Nephron (organoid): Measurements from ENCODE around the gene CDH23.

ENCODE experiments used
- H3K27ac Mint-ChIP-seq, 3 experiments: 2 replicates each; pipeline ENCODE4 v1.8.0; 2020; ENCODE audit warnings: mixed read lengths in 3 of 3, mild to moderate bottlenecking in 2 of 3, moderate library complexity in 1 of 3
- H3K27me3 Mint-ChIP-seq: 2 replicates; pipeline ENCODE4 v1.8.0; 2021; ENCODE audit warnings: low read depth, mild to moderate bottlenecking, moderate library complexity, mixed read lengths
- H3K36me3 Mint-ChIP-seq: 2 replicates; pipeline ENCODE4 v1.8.0; 2020; ENCODE audit warnings: low read depth, mixed read lengths
- H3K4me1 Mint-ChIP-seq: 2 replicates; pipeline ENCODE4 v1.8.0; 2020; ENCODE audit warnings: mixed read lengths
- H3K4me3 Mint-ChIP-seq, 3 experiments: 2 replicates each; pipeline ENCODE4 v1.8.0; 2020; ENCODE audit warnings: mild to moderate bottlenecking in 3 of 3, mixed read lengths in 3 of 3, moderate library complexity in 2 of 3
- H3K9me3 Mint-ChIP-seq: 2 replicates; pipeline ENCODE4 v1.8.0; 2020; ENCODE audit warnings: mixed read lengths
- TF ChIP-seq, protein P1 (sequence below), 3 experiments: fragments of 200-600 bp; sonication (generic); IDR thresholded peaks; one replicate each; pipeline ENCODE4 v1.5.0; 2021; ENCODE audit warnings: antibody characterized with exemption in 3 of 3; ENCODE audit not compliant: unreplicated experiment in 3 of 3

The CDH23 gene

GRCh38 chr10:71814922-71815411 lies 418.2 kb downstream of the CDH23 start:
- TF ChIP-seq, protein P1, sequence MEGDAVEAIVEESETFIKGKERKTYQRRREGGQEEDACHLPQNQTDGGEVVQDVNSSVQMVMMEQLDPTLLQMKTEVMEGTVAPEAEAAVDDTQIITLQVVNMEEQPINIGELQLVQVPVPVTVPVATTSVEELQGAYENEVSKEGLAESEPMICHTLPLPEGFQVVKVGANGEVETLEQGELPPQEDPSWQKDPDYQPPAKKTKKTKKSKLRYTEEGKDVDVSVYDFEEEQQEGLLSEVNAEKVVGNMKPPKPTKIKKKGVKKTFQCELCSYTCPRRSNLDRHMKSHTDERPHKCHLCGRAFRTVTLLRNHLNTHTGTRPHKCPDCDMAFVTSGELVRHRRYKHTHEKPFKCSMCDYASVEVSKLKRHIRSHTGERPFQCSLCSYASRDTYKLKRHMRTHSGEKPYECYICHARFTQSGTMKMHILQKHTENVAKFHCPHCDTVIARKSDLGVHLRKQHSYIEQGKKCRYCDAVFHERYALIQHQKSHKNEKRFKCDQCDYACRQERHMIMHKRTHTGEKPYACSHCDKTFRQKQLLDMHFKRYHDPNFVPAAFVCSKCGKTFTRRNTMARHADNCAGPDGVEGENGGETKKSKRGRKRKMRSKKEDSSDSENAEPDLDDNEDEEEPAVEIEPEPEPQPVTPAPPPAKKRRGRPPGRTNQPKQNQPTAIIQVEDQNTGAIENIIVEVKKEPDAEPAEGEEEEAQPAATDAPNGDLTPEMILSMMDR (IDR thresholded peaks at IDR 0.05; ENCODE audit: unreplicated experiment in 3 of 3): no peak
- no peaks in the 10 kb centered on the region for H3K4me1 Mint-ChIP-seq
- H3K9me3 Mint-ChIP-seq: no peaks in the 10 kb centered on the region
- H3K4me3 Mint-ChIP-seq: no peak overlapping the region
- peaks cover 54% of the 10 kb centered on the region for H3K36me3 Mint-ChIP-seq
- H3K27me3 Mint-ChIP-seq: no peaks in the 10 kb centered on the region
- peak overlapping the region in 1 of 3 experiments; percentile 20 for H3K27ac Mint-ChIP-seq

DNA sequence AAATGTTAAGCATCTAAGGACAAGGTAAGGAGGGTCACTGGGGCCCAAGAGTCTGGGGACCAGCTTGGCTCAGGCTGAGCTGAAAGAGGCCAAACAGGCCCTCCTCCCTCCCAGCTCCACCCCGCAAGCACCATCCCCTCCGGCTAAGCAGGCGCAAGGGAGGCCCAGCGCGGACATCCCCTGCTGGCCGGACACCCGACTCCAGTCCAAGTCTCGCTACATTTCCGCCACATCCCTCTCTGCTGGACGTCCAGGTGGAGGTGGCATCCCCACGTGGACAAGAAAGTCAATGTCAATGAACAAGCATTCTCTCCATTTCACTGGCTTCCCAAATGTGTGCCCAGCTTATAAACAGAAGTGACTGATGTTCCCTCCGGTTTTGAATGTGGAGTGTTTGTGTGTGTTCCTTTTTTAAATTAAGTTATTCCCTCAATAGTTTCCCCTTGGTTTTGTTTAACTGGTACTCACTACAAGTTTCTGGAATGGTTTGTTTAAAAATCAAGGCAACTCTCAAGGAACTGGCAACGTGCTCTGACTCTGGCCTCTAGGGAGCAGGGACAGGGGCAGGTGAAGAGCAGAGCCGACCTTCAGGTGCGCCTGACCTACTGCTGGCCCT lies 418.9 kb downstream of the CDH23 start:
- Mint-ChIP-seq H3K36me3 (peaks cover 59% of the 10 kb centered on the region), H3K27me3 (no peaks in the 10 kb centered on the region), H3K4me3 (no peak overlapping the region), H3K9me3 (no peaks in the 10 kb centered on the region), H3K27ac (no peak overlapping the region), H3K4me1 (no peaks in the 10 kb centered on the region)
- TF ChIP-seq, protein P1 (IDR thresholded peaks at IDR 0.05; ENCODE audit: unreplicated experiment in 3 of 3): no peak

GRCh38 chr10:71816421-71816851 lies 419.7 kb downstream of the CDH23 start:
- TF ChIP-seq, protein P1 (IDR thresholded peaks at IDR 0.05; ENCODE audit: unreplicated experiment in 3 of 3): no peak
- no peaks in the 10 kb centered on the region for H3K27me3 Mint-ChIP-seq
- H3K27ac Mint-ChIP-seq: no peak overlapping the region
- H3K9me3 Mint-ChIP-seq: no peaks in the 10 kb centered on the region
- H3K36me3 Mint-ChIP-seq: peaks cover 65% of the 10 kb centered on the region
- H3K4me3 Mint-ChIP-seq: no peak overlapping the region
- no peaks in the 10 kb centered on the region for H3K4me1 Mint-ChIP-seq

- Mint-ChIP-seq H3K9me3 (no peaks in the 10 kb centered on the region), H3K27ac (no peak overlapping the region), H3K27me3 (no peaks in the 10 kb centered on the region), H3K4me3 (no peak overlapping the region), H3K4me1 (no peaks in the 10 kb centered on the region), H3K36me3 (peaks cover 72% of the 10 kb centered on the region)
- TF ChIP-seq, protein P1 (IDR thresholded peaks at IDR 0.05; ENCODE audit: unreplicated experiment in 3 of 3): no peak
These were observed 420.4 kb downstream of the CDH23 start for GRCh38 chr10:71816936-71817618.

DNA sequence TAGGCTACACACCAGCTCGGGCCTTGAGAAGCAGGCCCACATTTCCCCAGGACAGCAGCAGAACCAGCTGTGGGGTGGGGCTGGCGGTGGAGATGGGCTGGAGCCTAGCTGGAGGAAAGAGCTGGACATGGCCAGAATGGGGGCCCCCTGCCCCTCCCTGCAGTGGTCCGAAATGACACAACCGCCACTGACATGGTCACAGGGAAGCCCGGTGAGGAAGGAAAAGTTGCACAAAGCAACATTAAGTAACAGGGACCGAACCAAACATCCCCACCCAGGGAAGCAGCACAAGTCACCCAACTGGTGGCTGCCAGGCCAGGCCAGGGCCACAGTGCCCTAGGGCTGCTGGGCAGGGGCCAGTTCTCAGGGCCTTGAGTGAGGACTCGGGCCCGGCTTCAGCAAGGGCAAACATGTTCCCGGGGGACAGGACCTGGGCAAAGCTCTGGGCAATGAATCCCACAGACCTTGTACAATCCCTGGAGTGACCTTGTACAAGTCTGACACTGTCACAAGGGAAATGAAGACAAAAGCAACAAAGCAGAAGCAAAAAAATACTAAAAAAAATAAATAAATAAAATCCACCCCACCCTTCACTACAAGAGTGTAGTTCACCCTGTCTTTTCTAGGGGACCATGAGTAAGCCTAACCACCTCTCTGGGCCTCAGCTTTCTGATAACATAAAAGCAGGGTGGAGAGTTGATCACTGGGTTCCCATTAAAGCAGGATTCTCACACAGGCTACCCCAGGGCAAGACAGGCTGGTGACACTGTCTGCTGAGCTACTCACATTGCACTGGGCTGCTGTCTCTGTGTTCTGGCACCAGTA lies 421.3 kb downstream of the CDH23 start:
- Mint-ChIP-seq H3K4me1 (no peaks in the 10 kb centered on the region), H3K9me3 (no peaks in the 10 kb centered on the region), H3K36me3 (peaks cover 75% of the 10 kb centered on the region), H3K27me3 (no peaks in the 10 kb centered on the region), H3K4me3 (no peak overlapping the region), H3K27ac (no peak overlapping the region)
- TF ChIP-seq, protein P1 (IDR thresholded peaks at IDR 0.05; ENCODE audit: unreplicated experiment in 3 of 3): no peak
